GM19452 (cell line): ENCODE data around the gene ANKLE1.
A peak's percentile ranks its signal among the peaks of the same experiment; 100 is the strongest.

ENCODE experiments used
- ATAC-seq: cut with Tn5 transposase; IDR thresholded peaks from one replicate; pipeline ENCODE4 v1.9.1; 2021; ENCODE audit not compliant: unreplicated experiment

ANKLE1 gene

GRCh38 chr19:17305216-17305516 is 23.5 kb downstream of the ANKLE1 start:
- no peak for ATAC-seq

DNA sequence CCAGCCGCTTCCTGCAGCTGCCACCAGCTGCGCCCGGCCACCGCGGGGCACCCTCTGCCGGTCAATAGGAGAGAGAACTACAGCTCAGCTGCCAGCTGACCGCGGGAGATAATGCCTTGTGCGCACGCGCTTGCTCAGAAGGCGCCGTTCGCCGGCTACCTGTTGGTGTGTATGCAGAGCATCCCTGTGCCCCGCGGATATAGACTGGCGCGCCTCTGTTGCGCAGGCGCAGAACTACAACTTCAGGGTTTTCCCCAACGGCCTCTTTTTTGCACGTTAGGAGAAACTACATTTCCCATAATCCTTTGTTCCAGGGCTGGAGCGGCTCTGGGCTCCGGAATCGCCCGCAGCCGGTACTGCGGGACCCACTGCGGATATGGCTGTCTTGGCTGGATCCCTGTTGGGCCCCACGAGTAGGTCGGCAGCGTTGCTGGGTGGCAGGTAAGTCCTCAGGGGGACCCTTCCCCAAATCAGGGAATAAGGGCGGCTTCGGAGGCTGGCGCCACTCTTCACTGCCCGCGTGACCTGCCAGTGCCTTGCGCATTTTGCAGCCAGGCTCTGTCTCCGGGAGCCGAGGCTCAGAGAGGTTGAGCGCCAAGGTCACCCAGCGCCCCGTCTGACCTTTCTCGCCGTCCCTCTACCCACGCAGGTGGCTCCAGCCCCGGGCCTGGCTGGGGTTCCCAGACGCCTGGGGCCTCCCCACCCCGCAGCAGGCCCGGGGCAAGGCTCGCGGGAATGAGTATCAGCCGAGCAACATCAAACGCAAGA is 24.0 kb downstream of the ANKLE1 start, which contains the start of gene MRPL34:
MRPL34 (plus strand) TSS at position 356 of the 768 bp plus-strand sequence; CDS start at position 377, 21 bp downstream.
- ATAC-seq = peak; percentile 59

GRCh38 chr19:17306285-17306714 is 24.6 kb downstream of the ANKLE1 start:
- ATAC-seq = no peak

GRCh38 chr19:17307876-17308377 is 26.2 kb downstream of the ANKLE1 start:
- ATAC-seq = no peak

DNA sequence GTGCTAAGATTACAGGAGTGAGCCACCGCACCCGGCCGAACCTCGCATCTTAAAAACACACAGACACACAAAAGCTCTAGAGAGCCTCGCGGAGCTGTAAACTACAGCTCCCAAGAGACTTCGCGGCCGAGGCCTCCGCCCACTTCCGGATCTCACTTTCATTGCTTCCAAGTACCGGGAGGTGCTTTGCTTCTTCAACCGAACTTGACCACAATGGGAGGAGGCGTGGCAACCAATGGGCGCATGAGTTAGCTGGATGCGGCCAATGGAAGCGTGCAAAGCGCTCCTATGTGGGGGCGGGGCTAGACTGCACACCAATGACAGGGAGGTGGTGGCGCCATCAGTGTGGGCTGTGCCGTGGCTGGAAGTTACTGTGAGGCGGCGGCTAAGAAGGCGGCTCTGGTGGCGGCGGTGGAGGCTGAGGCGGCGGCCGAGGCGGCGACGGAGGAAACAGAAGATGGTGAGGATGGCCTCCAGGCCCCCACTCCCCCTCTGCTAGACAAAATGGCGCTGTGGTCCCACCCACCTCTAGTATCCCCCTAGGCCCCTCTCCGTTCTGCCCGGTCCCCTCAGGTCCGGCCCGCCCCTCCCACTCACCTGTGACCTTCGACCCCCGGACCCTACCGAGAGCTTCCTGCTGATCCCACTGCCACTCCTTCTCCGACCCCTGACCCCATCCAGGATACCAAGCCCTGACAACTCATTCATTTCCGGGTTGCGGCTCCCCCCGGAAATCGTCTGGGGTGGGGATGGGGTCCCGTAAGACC is 27.7 kb downstream of the ANKLE1 start, which contains the start of gene DDA1:
DDA1 (plus strand) TSS at position 366 of the 767 bp plus-strand sequence; CDS start at position 458, 92 bp downstream.
- ATAC-seq = peak; percentile 56

- no peak for ATAC-seq
Observed at GRCh38 chr19:17309965-17310461, 28.3 kb downstream of the ANKLE1 start.

- no peak for ATAC-seq
Observed at GRCh38 chr19:17311455-17312188, 29.9 kb downstream of the ANKLE1 start.

DNA sequence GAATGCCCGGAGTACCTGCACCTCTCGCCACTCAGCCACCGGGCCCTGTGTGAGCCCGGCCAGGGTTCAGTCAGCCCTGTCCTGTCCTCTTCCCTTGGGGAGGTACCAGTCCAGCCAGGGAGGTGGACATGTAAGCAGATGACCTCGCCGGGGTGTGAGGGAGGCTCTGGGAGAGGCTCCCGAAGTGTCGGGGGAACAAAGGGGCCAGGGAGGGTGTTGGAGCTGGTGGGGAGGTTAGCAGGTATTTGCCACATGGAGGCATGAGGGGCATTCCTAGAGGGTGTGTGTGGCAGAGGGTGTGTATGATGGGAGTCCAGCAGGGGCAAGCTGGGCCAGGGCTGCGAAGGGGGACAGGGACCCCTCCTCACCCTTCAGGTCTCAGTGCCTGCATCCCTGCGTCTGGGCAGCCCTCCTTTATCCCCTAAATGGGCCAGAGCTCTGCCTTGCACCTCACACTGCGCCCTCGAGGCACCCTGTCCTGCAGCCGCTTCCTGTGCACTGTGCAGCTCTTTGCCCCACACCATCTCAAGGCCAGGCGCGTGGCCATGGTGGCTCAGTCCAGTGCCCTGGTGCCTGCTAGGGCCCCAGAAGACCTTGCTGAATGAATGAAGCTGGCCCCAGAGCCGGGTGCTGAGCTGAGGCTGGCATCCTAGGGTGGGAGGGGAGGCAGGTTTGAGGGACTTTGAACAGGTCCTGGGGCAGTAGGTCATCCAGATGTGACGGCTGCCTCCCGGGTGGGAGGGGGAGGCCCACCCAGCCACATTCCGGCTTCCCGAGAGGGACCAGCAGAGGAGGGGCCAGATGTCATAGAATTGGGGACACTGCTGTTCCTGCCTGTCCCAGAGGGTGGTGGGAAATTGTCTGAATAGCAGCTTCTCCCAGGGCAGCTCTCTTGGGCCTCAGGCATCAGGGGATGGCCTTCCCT is 30.8 kb downstream of the ANKLE1 start:
- no peak for ATAC-seq

- ATAC-seq = no peak
Observed at GRCh38 chr19:17314007-17314593, 32.4 kb downstream of the ANKLE1 start.

DNA sequence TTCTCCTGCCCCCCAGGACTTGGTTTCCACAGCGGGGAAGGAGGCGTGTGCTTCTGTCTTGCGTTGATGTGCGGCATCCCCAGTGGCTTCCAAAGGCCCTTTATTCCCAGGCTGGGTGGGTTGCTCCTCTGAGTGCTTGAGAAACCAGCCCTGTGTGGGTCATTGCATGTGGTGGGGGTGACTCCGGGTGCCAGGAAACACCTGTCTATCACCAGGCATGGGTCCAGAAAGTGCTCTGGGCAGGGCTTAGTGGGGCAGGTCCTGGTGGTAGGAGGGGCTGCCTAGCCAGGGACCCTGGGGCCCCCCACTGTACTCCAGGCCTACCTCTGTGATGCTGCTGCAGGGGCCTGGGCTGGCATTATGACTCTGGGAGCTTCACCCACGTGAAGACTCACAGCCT is 37.3 kb downstream of the ANKLE1 start:
- no peak for ATAC-seq

DNA sequence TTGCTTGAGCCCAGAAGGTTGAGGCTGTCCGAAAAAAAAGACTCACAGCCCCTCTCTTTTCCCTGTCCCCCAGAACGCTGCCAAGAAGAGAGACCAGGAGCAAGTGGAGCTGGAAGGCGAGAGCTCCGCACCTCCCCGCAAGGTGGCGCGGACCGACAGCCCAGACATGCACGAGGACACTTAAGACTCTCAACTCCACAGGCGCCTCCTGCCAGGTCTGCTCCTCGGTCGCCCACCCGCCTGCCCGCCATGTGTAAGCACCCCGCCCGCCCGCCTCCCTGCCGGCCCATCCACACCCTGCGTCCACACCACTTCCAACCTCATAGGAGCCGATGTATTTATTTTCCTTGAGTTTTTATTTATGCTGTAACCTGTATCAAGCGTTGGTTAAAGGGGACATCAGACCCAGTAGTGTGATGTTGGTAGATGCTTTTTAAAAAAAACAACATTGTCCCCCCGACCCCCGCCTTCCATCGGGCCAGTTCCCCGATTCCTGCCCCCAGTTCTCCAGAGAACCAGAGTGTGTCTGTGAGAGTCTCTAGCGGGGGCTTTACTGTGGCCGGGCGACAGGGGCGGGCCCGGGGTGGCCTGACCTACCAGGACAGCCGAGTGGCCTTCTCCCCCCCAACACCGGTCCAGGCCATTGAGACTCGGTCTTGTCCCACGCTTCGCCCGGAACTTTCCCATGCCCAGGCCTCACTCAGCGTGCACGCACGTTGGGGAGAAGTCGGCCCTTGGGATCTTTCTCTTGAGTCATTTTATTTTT is 38.0 kb downstream of the ANKLE1 start:
- no peak for ATAC-seq

DNA sequence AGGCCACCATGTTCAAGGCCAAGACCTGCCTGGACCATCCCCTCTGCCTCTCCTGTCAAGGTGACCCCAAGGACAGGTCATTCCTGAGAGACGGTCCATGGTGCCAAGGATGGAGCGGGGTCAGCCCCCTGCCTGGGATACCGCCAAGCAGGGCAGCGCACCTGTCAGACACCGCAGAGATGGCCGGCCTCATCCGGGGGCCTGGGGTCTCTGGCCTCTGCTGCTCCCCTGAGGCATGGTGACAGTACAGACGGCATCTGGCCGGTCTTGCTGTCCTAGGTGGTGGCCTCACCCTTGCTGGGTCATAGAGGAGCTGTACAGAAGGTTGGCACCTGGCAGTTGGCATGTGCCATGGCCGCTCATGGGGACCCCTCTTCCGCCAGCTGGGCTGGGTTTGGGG is 38.7 kb downstream of the ANKLE1 start:
- ATAC-seq = no peak

DNA sequence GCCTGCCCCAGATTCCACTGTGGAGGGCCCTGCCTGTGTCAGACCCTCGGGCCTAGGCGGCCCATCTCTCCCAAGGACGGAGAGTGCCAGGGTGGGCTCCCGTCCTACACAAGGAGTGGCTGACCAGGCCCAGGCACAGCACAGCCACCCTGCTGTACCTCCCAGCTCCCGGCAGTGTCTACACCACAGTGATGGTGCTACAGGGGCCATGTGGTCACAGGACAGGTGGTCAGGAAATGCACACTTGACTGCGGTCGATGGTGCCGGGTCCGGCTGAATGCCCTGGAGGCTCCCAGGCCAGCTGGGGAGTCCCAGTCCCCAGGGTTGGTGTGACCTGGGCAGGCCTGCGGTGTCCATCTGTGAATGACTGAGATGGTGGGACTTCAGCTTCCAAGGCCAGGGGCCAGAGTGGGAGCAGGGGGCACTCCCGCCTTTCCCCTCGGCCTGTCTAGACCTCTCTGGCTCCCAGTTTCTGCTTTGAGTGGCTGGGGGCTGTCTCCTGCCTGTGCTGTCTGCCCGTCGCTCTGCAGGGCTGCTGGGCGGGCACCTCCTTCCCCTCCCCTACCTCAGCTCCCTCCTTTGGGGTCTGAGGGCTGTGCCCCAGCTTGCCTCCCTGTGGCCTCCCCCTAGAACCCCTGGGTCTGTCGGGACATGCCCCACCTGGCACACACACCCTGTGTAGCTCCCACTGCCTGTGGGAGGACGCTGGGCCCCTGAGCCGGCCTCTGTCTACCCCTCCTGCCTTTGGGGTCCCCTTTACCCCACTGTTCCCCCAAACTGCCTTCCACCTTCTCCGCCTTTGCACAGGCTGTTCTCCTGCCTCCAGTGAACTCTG is 40.2 kb downstream of the ANKLE1 start:
- no peak for ATAC-seq

DNA sequence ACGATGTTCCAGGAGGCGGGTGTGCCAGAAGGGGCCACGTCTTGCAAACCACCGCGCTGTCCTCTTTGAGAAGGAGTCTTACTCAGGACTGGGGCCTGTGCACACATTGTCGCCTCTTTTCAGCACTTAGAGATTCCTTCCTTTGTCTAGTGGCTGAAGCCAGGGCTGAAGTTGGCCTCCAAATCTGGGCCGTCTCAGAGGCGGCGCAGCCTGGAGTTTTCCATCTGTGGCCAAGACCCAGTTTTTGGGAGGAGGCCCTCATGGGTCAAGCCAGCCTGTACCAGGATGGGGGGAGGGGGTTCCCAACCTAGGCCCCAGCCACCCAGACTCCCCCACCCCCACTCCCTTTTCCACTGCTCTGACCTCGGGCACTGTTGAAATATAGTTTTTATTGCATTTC is 41.2 kb downstream of the ANKLE1 start:
- ATAC-seq = no peak

GRCh38 chr19:17323300-17323963 is 41.7 kb downstream of the ANKLE1 start:
- no peak for ATAC-seq

DNA sequence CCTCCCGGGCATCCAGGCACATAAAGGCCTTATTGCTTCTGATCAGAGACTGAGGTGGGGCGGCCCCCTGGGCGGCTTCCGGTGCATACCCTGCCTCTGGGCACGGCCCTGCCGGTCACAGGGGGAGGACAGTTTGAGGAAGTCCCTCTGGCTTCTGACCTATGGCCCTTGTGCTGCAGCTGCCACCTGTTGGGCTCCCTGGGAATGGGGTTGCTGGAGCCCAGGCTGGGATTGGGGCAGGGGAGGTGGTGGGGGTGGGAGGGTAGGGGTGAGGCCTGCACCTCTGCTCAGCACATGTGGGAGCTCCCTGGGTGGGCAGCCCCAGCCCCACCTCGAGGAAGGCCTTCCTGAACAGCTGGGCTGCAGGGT is 42.2 kb downstream of the ANKLE1 start:
- ATAC-seq = no peak

GRCh38 chr19:17324357-17325114 is 42.8 kb downstream of the ANKLE1 start:
- ATAC-seq = no peak
